Measurements from ENCODE around the gene KIF13A.

DNA sequence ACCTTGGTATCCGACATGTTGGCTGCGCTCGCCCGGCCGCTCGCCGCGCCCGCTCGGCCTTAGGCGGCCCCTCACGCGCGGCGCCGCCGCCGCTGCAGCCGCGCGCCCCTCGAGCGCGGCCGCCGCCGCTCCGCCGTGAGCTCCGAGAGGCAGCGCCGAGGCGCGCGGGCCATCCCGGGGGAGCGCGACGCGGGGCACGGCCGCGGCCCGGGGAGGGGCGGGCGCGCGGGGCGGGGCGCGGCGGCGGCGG is at the start of gene KIF13A:
- no peak for TF ChIP-seq POLR2AphosphoS5 (IDR thresholded peaks at IDR 0.05)
- TF ChIP-seq POLR2A (IDR thresholded peaks at IDR 0.05), result no peak

All from prostate gland (tissue), 1 donor.